Lung (tissue), 12 donors: ENCODE data around the gene MVB12B. TPM values are rescaled to one million over a fixed set of nuclear protein-coding genes. Genes with fewer than 3 reads are reported as not detected.
A peak's percentile ranks its signal among the peaks of the same experiment; 100 is the strongest.

Source experiments
- ATAC-seq: fragments of 200-7000 bp; cut with Tn5 transposase; one replicate; pipeline ENCODE4 v1.9.1; 2020; ENCODE audit warnings: moderate number of reproducible peaks; ENCODE audit not compliant: insufficient read depth, low FRiP score
- DNase-seq, 3 donors: peaks; one replicate each; pipeline ENCODE4 v3.0.0-alpha.2; 2013 to 2017
- H3K27ac ChIP-seq, 2 donors: one replicate each; pipeline ENCODE4 v1.5.1; 2013; ENCODE audit warnings: mild to moderate bottlenecking in 2 of 2, moderate library complexity in 2 of 2, control low read depth in 1 of 2, inconsistent platforms in 1 of 2, low read depth in 1 of 2, low read length in 1 of 2
- H3K27me3 ChIP-seq, 3 donors: one replicate each; pipeline ENCODE4 v1.5.1; 2013; ENCODE audit warnings: low read length in 2 of 3; ENCODE audit not compliant: control insufficient read depth in 3 of 3, insufficient read depth in 3 of 3
- H3K36me3 ChIP-seq, 4 donors: one replicate each; pipeline ENCODE4 v1.5.1; 2013; ENCODE audit warnings: low read length in 4 of 4, mild to moderate bottlenecking in 1 of 4, moderate library complexity in 1 of 4; ENCODE audit not compliant: control insufficient read depth in 4 of 4, insufficient read depth in 4 of 4
- H3K4me1 ChIP-seq, 5 donors: one replicate each; pipeline ENCODE4 v1.5.1; 2013; ENCODE audit warnings: low read length in 5 of 5, mild to moderate bottlenecking in 2 of 5, moderate library complexity in 1 of 5; ENCODE audit not compliant: control insufficient read depth in 5 of 5, insufficient read depth in 5 of 5
- H3K4me3 ChIP-seq: one replicate; pipeline ENCODE4 v1.5.1; 2013; ENCODE audit warnings: mild to moderate bottlenecking, control low read depth, moderate library complexity
- H3K9ac ChIP-seq, 2 donors: one replicate each; pipeline ENCODE4 v1.5.1; 2013; ENCODE audit warnings: low read length in 2 of 2, control low read depth in 1 of 2; ENCODE audit not compliant: insufficient read depth in 1 of 2
- H3K9me3 ChIP-seq, 4 donors: one replicate each; pipeline ENCODE4 v1.5.1; 2013; ENCODE audit warnings: low read length in 3 of 4, mild to moderate bottlenecking in 1 of 4, moderate library complexity in 1 of 4; ENCODE audit not compliant: control insufficient read depth in 4 of 4, insufficient read depth in 3 of 4
- WGBS, 2 donors: extraction: QIAGEN DNeasy Blood & Tissue Kit; methylation state at CpG; one replicate each; pipeline ENCODE4 v1.1.7; 2013; 5-methylcytosine and 5-hydroxymethylcytosine counted together
- polyA plus RNA-seq, 2 donors: library from polyadenylated mRNA; stranded (reverse); fragments of 200-250 nt; gene quantifications; one replicate each; pipeline ENCODE4 v1.2.1, GENCODE V29; 2013
- total RNA-seq, 2 donors: library from RNA; depleted of rRNA in 1 of 2; stranded (reverse); fragments of >200 nt in 1 of 2; gene quantifications; one replicate each; pipeline ENCODE4 v1.2.1, GENCODE V29; 2014 to 2021
- TF ChIP-seq, protein P1 (sequence below): IDR thresholded peaks from 2 replicates; pipeline ENCODE4 v1.5.1; 2012; ENCODE audit warnings: mild to moderate bottlenecking; ENCODE audit errors: control extremely low read depth, extremely low read depth
- donor health status: control.
- donor health status: control.
- donor health status: Bipolar disorder and iron deficiency.
- donor health status: healthy.
- donor health status: DM: yes; HTN: yes; CAD: no.

MVB12B gene
- total and polyA plus RNA-seq, 4 donors = 9.5 to 33.6 (median 16.5) TPM

DNA sequence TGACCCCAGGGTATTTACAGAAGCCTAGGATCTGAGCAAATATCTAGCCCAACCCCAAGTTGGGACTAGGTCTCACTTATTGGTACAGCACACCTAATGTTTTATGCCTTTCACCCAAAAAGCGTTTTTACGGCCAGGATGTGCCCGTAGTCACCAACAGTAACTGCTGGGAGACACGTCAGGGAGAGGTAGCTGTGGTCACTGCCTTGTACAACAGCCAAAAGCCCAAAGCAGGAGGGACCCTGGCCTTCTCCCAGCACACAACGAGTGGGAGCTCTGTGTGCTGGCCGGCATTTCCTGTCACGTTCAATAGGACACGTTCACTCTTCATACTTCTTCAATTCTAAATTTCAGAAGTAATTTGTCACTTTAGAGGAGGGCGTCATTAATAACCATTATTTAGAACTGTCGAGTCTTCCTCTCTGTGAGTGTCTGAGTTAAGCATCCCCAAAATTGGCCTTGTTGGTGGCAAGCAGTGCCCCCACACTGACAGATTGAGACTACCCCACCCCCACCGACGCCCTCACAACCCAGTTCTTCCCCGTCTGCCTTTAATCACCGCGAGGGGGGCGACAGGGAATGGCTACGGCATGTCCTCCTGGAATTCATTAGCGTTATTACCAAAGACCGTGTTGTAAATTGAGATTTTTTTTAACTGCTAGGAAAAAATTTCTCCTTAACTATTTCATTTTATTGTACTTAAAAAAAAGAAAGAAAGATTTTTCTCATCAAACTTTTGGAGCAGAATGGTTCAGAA, 80.7 kb downstream of the MVB12B start:
- Histone ChIP-seq H3K27me3 (no peaks in the 10 kb centered on the region), H3K9ac (peak overlapping the region in 1 of 2 donors; percentile 20), H3K27ac (no peak overlapping the region), H3K4me3 (no peak overlapping the region), H3K9me3 (peaks cover 0 to 1% (median 0%) of the 10 kb centered on the region in 4 donors), H3K4me1 (peaks cover 0 to 26% (median 10%) of the 10 kb centered on the region in 5 donors), H3K36me3 (peaks cover 0 to 19% (median 7%) of the 10 kb centered on the region in 4 donors)
- 69 to 74% methylated on average over 19 of the region's 19 CpGs for WGBS, 2 donors
- DNase-seq = peak; percentile 53 to 66 (median 58)
- TF ChIP-seq, protein P1, sequence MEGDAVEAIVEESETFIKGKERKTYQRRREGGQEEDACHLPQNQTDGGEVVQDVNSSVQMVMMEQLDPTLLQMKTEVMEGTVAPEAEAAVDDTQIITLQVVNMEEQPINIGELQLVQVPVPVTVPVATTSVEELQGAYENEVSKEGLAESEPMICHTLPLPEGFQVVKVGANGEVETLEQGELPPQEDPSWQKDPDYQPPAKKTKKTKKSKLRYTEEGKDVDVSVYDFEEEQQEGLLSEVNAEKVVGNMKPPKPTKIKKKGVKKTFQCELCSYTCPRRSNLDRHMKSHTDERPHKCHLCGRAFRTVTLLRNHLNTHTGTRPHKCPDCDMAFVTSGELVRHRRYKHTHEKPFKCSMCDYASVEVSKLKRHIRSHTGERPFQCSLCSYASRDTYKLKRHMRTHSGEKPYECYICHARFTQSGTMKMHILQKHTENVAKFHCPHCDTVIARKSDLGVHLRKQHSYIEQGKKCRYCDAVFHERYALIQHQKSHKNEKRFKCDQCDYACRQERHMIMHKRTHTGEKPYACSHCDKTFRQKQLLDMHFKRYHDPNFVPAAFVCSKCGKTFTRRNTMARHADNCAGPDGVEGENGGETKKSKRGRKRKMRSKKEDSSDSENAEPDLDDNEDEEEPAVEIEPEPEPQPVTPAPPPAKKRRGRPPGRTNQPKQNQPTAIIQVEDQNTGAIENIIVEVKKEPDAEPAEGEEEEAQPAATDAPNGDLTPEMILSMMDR = no peak
- ATAC-seq = no peak

DNA sequence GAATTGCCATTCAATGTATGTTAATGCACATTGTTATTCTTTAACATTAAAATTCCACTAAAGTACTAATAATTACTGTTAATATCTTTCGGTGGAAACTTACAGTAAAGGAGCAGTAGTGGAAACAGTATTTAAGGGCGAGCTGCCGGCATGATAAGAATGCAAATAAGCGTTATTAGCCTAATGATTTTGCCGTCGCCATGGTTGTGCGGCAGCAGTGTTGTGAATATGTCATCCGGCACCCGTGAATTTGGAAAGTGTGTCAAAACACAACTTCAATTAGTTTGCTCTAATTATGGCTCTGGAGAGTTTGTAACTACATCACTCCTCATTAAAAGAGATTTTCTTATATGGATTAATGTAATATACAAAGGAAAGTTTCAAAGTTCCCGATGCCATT, 81.4 kb downstream of the MVB12B start:
- Histone ChIP-seq H3K9ac (no peak overlapping the region), H3K27ac (no peak overlapping the region), H3K9me3 (peaks cover 0 to 1% (median 0%) of the 10 kb centered on the region in 4 donors), H3K36me3 (peaks cover 0 to 16% (median 7%) of the 10 kb centered on the region in 4 donors), H3K27me3 (no peaks in the 10 kb centered on the region), H3K4me1 (peaks cover 0 to 26% (median 10%) of the 10 kb centered on the region in 5 donors), H3K4me3 (no peak overlapping the region)
- TF ChIP-seq, protein P1 = no peak
- ATAC-seq (no peak), DNase-seq (no peak)
- WGBS, 2 donors = 95 to 96% methylated on average over 10 of the region's 10 CpGs

DNA sequence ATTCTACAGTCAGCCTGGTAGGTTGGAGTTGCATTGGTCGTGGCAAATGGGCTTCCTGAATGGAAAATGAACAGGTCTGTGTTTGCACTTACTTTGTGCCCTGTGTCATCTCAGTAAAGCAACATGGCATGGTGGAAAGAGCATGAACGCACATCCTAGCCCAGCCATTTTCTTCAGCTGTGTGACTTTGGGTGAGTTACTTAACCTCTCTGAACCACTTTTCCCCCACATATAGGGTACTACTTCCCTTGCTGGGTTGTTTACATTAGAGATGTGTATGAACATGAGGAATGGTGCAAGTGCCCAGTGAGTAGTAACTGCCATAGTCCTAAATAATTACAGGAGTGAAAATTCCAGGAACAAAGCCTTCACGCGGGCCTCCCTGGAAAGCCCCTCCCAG, 83.6 kb downstream of the MVB12B start:
- H3K9ac ChIP-seq = no peak overlapping the region
- no peak overlapping the region for H3K4me3 ChIP-seq
- peaks cover 0 to 16% (median 5%) of the 10 kb centered on the region in 4 donors for H3K36me3 ChIP-seq
- H3K4me1 ChIP-seq = peaks cover 0 to 23% (median 10%) of the 10 kb centered on the region in 5 donors
- TF ChIP-seq, protein P1 = no peak
- H3K27me3 ChIP-seq = no peaks in the 10 kb centered on the region
- DNase-seq (no peak), ATAC-seq (no peak)
- H3K27ac ChIP-seq = no peak overlapping the region
- peaks cover 0 to 1% (median 0%) of the 10 kb centered on the region in 4 donors for H3K9me3 ChIP-seq
- 96 to 97% methylated on average over 4 of the region's 4 CpGs for WGBS, 2 donors
